ENCODE measurements around the gene D2HGDH. TPM values are rescaled to one million over a fixed set of nuclear protein-coding genes. Genes with fewer than 3 reads are reported as not detected.

The D2HGDH gene
- total and polyA plus RNA-seq, 2 experiments from 2014 or later, result 9.7 to 19.1 TPM

- no peaks in the 10 kb centered on the region for H3K9me2 ChIP-seq (ENCODE audit: insufficient read depth)
- in situ Hi-C loops (cut with MboI), result no loop called here
These were observed 60.9 kb downstream of the D2HGDH start for GRCh38 chr2:241795021-241795999.

DNA sequence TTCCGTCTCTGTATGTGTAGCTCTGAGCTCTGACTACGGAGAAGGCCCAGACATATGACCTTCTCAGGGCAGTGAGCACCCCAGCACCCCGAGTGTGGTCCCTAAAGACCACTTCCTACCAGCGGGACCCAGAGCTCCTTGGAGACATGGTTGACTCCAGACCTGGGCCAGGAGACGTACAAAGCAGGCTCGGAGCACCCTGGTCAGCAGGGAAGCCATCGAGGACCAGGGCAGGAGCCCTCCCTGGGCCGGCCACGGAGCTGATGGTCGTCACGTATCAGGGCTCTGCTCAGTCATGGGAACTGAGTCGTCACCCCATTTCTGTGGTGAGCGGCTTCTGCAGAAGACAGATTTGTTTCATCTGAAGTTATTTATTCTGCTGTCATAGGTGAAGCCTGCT, 61.8 kb downstream of the D2HGDH start:
- WGBS, 2 experiments (ENCODE audit: low coverage in 1 of 2, low lambda C conversion rate in 2 of 2, missing lambda C conversion rate in 2 of 2), result 81 to 82% methylated on average over 12 to 13 of the region's 13 CpGs
- no peaks in the 10 kb centered on the region for H3K36me3 ChIP-seq (ENCODE audit: low read depth)
- no peak overlapping the region for H3K27ac ChIP-seq
- no peaks in the 10 kb centered on the region for H3K79me2 ChIP-seq (ENCODE audit: insufficient read depth)
- no peaks in the 10 kb centered on the region for H3F3A ChIP-seq (ENCODE audit: insufficient read depth)
- H2AFZ ChIP-seq, result no peak overlapping the region
- no peak for DNase-seq
- no peaks in the 10 kb centered on the region for H3K9me2 ChIP-seq (ENCODE audit: insufficient read depth)
- H3K4me1 ChIP-seq (ENCODE audit: insufficient read depth), result no peaks in the 10 kb centered on the region
- H3K9me3 ChIP-seq (ENCODE audit: low read depth), result no peaks in the 10 kb centered on the region
- H3K27me3 ChIP-seq (replicated peaks; ENCODE audit: insufficient read depth), result no peaks in the 10 kb centered on the region
- in situ Hi-C loops (cut with MboI), result no loop called here
- no peak for TF ChIP-seq EZH2phosphoT487 (IDR thresholded peaks at IDR 0.05; ENCODE audit: insufficient read depth, low read depth)
- TF ChIP-seq EZH2 (IDR thresholded peaks at IDR 0.05; ENCODE audit: insufficient read depth, poor library complexity, severe bottlenecking), result no peak
- no peaks in the 10 kb centered on the region for H4K20me1 ChIP-seq (ENCODE audit: insufficient read depth)
- H3K9ac ChIP-seq, result no peak overlapping the region
- H3K4me3 ChIP-seq, result no peak overlapping the region
- no peak overlapping the region for H3K4me2 ChIP-seq (ENCODE audit: unreplicated experiment)

More at GRCh38 chr2:241795021-241795999, 60.9 kb downstream of the D2HGDH start:
- TF ChIP-seq EZH2phosphoT487 (IDR thresholded peaks at IDR 0.05; ENCODE audit: insufficient read depth, low read depth) (no peak), EZH2 (IDR thresholded peaks at IDR 0.05; ENCODE audit: insufficient read depth, poor library complexity, severe bottlenecking) (no peak)
- DNase-seq, result no peak
- Histone ChIP-seq H3K4me1 (ENCODE audit: insufficient read depth) (no peaks in the 10 kb centered on the region), H3K9ac (no peak overlapping the region), H4K20me1 (ENCODE audit: insufficient read depth) (no peaks in the 10 kb centered on the region), H3K9me3 (ENCODE audit: low read depth) (no peaks in the 10 kb centered on the region), H3K4me2 (ENCODE audit: unreplicated experiment) (no peak overlapping the region), H3K27ac (no peak overlapping the region), H2AFZ (no peak overlapping the region), H3K79me2 (ENCODE audit: insufficient read depth) (no peaks in the 10 kb centered on the region), H3K27me3 (replicated peaks; ENCODE audit: insufficient read depth) (no peaks in the 10 kb centered on the region), H3K4me3 (no peak overlapping the region), H3K36me3 (ENCODE audit: low read depth) (no peaks in the 10 kb centered on the region), H3F3A (ENCODE audit: insufficient read depth) (no peaks in the 10 kb centered on the region)
- WGBS, 2 experiments (ENCODE audit: low coverage in 1 of 2, low lambda C conversion rate in 2 of 2, missing lambda C conversion rate in 2 of 2), result 73% methylated on average over 31 of the region's 31 CpGs

DNA sequence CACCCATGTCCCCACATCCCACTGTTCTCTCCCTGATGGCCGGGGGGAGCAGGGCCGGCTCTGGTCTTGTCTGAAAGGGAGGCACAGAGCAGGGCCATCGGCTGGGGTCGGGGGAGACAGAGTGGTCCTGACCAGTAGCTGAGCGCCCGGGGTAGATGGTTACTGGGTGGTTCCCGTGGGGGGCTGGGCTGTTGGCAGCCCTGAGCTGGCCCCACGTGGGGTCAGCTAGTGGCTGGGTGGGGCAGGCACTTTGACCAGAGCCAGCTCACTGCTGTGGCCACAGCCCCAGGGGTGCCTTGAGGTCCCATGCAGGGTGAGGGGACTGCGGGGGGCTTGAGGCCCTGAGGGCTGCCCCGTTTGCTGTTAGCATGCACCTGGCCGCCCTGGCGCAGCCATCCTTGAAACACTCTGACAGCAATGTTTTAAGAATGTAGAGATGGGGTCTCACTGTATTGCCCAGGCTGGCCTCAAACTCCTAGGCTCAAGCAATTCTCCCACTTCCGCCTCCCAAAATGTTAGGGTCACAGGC, 62.2 kb downstream of the D2HGDH start:
- TF ChIP-seq EZH2phosphoT487 (IDR thresholded peaks at IDR 0.05; ENCODE audit: insufficient read depth, low read depth) (no peak), EZH2 (IDR thresholded peaks at IDR 0.05; ENCODE audit: insufficient read depth, poor library complexity, severe bottlenecking) (no peak)
- Histone ChIP-seq H2AFZ (no peak overlapping the region), H3K79me2 (ENCODE audit: insufficient read depth) (no peaks in the 10 kb centered on the region), H3K9me3 (ENCODE audit: low read depth) (no peaks in the 10 kb centered on the region), H3K36me3 (ENCODE audit: low read depth) (no peaks in the 10 kb centered on the region), H3K4me2 (ENCODE audit: unreplicated experiment) (no peak overlapping the region), H3K27me3 (replicated peaks; ENCODE audit: insufficient read depth) (no peaks in the 10 kb centered on the region), H3K4me3 (no peak overlapping the region), H3K4me1 (ENCODE audit: insufficient read depth) (no peaks in the 10 kb centered on the region), H4K20me1 (ENCODE audit: insufficient read depth) (no peaks in the 10 kb centered on the region), H3K27ac (no peak overlapping the region), H3F3A (ENCODE audit: insufficient read depth) (no peaks in the 10 kb centered on the region), H3K9me2 (ENCODE audit: insufficient read depth) (no peaks in the 10 kb centered on the region), H3K9ac (no peak overlapping the region)
- WGBS, 2 experiments (ENCODE audit: low coverage in 1 of 2, low lambda C conversion rate in 2 of 2, missing lambda C conversion rate in 2 of 2), result 75 to 80% methylated on average over 12 to 13 of the region's 13 CpGs
- no peak for DNase-seq
- in situ Hi-C loops (cut with MboI), result no loop called here

DNA sequence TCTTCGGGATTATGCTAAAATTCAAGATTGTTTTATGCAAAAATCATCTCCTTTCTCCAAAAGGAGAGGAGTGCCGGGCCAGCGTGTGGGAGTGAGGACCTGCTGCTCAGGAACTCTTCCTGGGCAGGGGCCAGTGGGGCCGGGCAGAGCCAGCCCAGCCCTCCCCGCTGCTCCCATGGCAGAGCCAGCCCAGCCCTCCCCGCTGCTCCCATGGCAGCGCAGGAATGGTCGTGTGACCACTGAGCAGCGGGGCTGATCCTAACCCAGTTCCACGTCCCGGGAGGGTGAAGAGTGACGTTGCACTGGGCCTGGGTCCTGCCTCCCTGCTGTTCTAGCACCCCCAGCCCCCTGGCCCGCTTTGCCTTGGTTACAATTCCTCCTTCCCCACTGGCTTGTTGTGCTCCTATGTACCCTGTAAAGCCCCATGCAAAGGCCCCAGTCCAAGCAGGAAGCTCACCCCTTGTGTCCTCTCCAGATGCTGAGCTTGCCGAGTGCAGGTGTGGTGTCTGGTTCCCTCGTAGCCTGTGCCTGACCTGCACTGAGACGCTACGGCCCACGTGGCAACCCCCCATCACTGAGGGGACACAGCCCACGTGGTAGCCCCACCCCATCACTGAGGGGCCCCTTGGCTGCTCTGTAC, 63.1 kb downstream of the D2HGDH start:
- DNase-seq, result no peak
- Histone ChIP-seq H3K79me2 (ENCODE audit: insufficient read depth) (no peaks in the 10 kb centered on the region), H3K9me2 (ENCODE audit: insufficient read depth) (no peaks in the 10 kb centered on the region), H3K27me3 (replicated peaks; ENCODE audit: insufficient read depth) (no peaks in the 10 kb centered on the region), H2AFZ (no peak overlapping the region), H3K9ac (no peak overlapping the region), H3K9me3 (ENCODE audit: low read depth) (no peaks in the 10 kb centered on the region), H3F3A (ENCODE audit: insufficient read depth) (no peaks in the 10 kb centered on the region), H4K20me1 (ENCODE audit: insufficient read depth) (no peaks in the 10 kb centered on the region), H3K4me1 (ENCODE audit: insufficient read depth) (no peaks in the 10 kb centered on the region), H3K4me2 (ENCODE audit: unreplicated experiment) (no peak overlapping the region), H3K36me3 (ENCODE audit: low read depth) (no peaks in the 10 kb centered on the region), H3K4me3 (no peak overlapping the region), H3K27ac (no peak overlapping the region)
- TF ChIP-seq EZH2phosphoT487 (IDR thresholded peaks at IDR 0.05; ENCODE audit: insufficient read depth, low read depth) (no peak), EZH2 (IDR thresholded peaks at IDR 0.05; ENCODE audit: insufficient read depth, poor library complexity, severe bottlenecking) (no peak)
- in situ Hi-C loops (cut with MboI), result no loop called here
- WGBS, 2 experiments (ENCODE audit: low coverage in 1 of 2, low lambda C conversion rate in 2 of 2, missing lambda C conversion rate in 2 of 2), result 77 to 81% methylated on average over 19 of the region's 19 CpGs

Data from GM23248 (cell line).